IMR-90 (cell line): ENCODE measurements around the gene CXXC4. TPM values are rescaled to one million over a fixed set of nuclear protein-coding genes. Genes with fewer than 3 reads are reported as not detected.

Experiments
- ATAC-seq: fragments of 200-7000 bp; cut with Tn5 transposase; 2 replicates; pipeline ENCODE4 v1.9.1; 2020; ENCODE audit warnings: low read depth, mild to moderate bottlenecking, moderate library complexity
- BruUV-seq: library from RNA; stranded (reverse); fragments of 400-500 nt; replicated peaks from 2 replicates; lab custom pipeline; 2021; lab: Mats Ljungman, UMichigan
- CTCF ChIA-PET: fragments of 300-600 bp; formaldehyde crosslinking; extraction: SDS; loops from one replicate; lab custom pipeline; 2021; ENCODE audit warnings: antibody characterized with exemption; lab: Yijun Ruan, JAX
- POLR2A ChIA-PET: fragments of 300-600 bp; sonication (Branson Sonifier 250); formaldehyde crosslinking; loops from one replicate; lab custom pipeline; 2022; ENCODE audit warnings: antibody characterized with exemption; ENCODE audit not compliant: unreplicated experiment; lab: Charles Lee
- DNase-seq: peaks from one replicate; pipeline ENCODE4 v3.0.0; 2013
- H2AFZ ChIP-seq: replicated peaks from 2 replicates; pipeline ENCODE3; 2013; ENCODE audit warnings: low read length, mild to moderate bottlenecking; ENCODE audit not compliant: poor library complexity
- H2AK5ac ChIP-seq: 2 replicates; pipeline ENCODE4 v1.6.1; 2013; ENCODE audit warnings: low read depth, low read length, inconsistent platforms
- H2AK9ac ChIP-seq: replicated peaks from 2 replicates; pipeline ENCODE3; 2013; ENCODE audit warnings: mild to moderate bottlenecking, low read depth, low read length, moderate library complexity; ENCODE audit not compliant: poor library complexity
- H2BK120ac ChIP-seq: 2 replicates; pipeline ENCODE4 v1.6.1; 2013; ENCODE audit warnings: low read depth, low read length, inconsistent platforms
- H2BK15ac ChIP-seq: 3 replicates; pipeline ENCODE4 v1.6.1; 2013; ENCODE audit warnings: low read depth, low read length, inconsistent platforms
- H2BK20ac ChIP-seq: 2 replicates; pipeline ENCODE4 v1.6.1; 2013; ENCODE audit warnings: low read depth, mild to moderate bottlenecking, inconsistent platforms, low read length, moderate library complexity
- H2BK5ac ChIP-seq: 2 replicates; pipeline ENCODE4 v1.6.1; 2013; ENCODE audit warnings: mild to moderate bottlenecking, low read depth, low read length, inconsistent platforms; ENCODE audit not compliant: poor library complexity, severe bottlenecking
- H3K14ac ChIP-seq: replicated peaks from 2 replicates; pipeline ENCODE4 v1.6.1; 2013; ENCODE audit warnings: low read depth, low read length, inconsistent platforms
- H3K18ac ChIP-seq: 2 replicates; pipeline ENCODE4 v1.6.1; 2013; ENCODE audit warnings: low read depth, low read length, control low read depth
- H3K23ac ChIP-seq: 2 replicates; pipeline ENCODE4 v1.6.1; 2013; ENCODE audit warnings: low read depth, low read length, inconsistent platforms
- H3K27ac ChIP-seq: 2 replicates; pipeline ENCODE4 v1.5.1; 2013; ENCODE audit warnings: mild to moderate bottlenecking, control low read depth, low read length; ENCODE audit not compliant: insufficient read depth
- H3K27me3 ChIP-seq: 2 replicates; pipeline ENCODE4 v1.6.1; 2013; ENCODE audit warnings: low read length; ENCODE audit not compliant: control insufficient read depth, insufficient read depth
- H3K36me3 ChIP-seq: 2 replicates; pipeline ENCODE4 v1.6.1; 2013; ENCODE audit warnings: low read length, mixed read lengths; ENCODE audit not compliant: control insufficient read depth, insufficient read depth
- H3K4ac ChIP-seq: 2 replicates; pipeline ENCODE4 v1.6.1; 2013; ENCODE audit warnings: low read depth, low read length, inconsistent platforms
- H3K4me1 ChIP-seq: 2 replicates; pipeline ENCODE4 v1.6.1; 2013; ENCODE audit warnings: low read length, mixed read lengths; ENCODE audit not compliant: control insufficient read depth, insufficient read depth
- H3K4me2 ChIP-seq: 2 replicates; pipeline ENCODE4 v1.6.1; 2013; ENCODE audit warnings: low read depth, mild to moderate bottlenecking, control low read depth, low read length, moderate library complexity
- H3K4me3 ChIP-seq: 2 replicates; pipeline ENCODE4 v1.5.1; 2013; ENCODE audit warnings: low read depth, mild to moderate bottlenecking, control low read depth, low read length, moderate library complexity; ENCODE audit not compliant: insufficient read depth
- H3K56ac ChIP-seq: 2 replicates; pipeline ENCODE4 v1.6.1; 2013; ENCODE audit warnings: low read length, inconsistent platforms; ENCODE audit not compliant: insufficient read depth; ENCODE audit errors: extremely low read depth
- H3K79me1 ChIP-seq, 2 experiments: 2 replicates each; pipeline ENCODE4 v1.6.1; 2013; ENCODE audit warnings: low read length in 2 of 2, inconsistent platforms in 1 of 2, low read depth in 1 of 2
- H3K9ac ChIP-seq: 2 replicates; pipeline ENCODE4 v1.6.1; 2013; ENCODE audit warnings: low read depth, low read length, control low read depth
- H3K9me1 ChIP-seq: 2 replicates; pipeline ENCODE4 v1.6.1; 2013; ENCODE audit warnings: low read length, inconsistent platforms; ENCODE audit not compliant: insufficient read depth
- H3K9me3 ChIP-seq: 2 replicates; pipeline ENCODE4 v1.6.1; 2013; ENCODE audit warnings: low read length; ENCODE audit not compliant: control insufficient read depth, insufficient read depth
- H4K20me1 ChIP-seq: 2 replicates; pipeline ENCODE4 v1.6.1; 2013; ENCODE audit warnings: low read length, inconsistent platforms; ENCODE audit not compliant: insufficient read depth
- H4K5ac ChIP-seq: 2 replicates; pipeline ENCODE4 v1.6.1; 2013; ENCODE audit warnings: mild to moderate bottlenecking, low read depth, low read length, control low read depth
- H4K8ac ChIP-seq, 2 experiments: 2 replicates each; pipeline ENCODE4 v1.6.1; 2013; ENCODE audit warnings: low read depth in 2 of 2, low read length in 2 of 2, control low read depth in 1 of 2, inconsistent platforms in 1 of 2
- H4K91ac ChIP-seq: 2 replicates; pipeline ENCODE4 v1.6.1; 2013; ENCODE audit warnings: low read depth, low read length, inconsistent platforms; ENCODE audit not compliant: insufficient read depth
- BHLHE40 ChIP-seq: fragments of 150-350 bp; IDR thresholded peaks from 2 replicates; pipeline ENCODE4 v1.6.1; 2016; ENCODE audit warnings: mild to moderate bottlenecking, low read depth, low read length
- FOS ChIP-seq: fragments of 150-350 bp; IDR thresholded peaks from 2 replicates; pipeline ENCODE4 v1.6.1; 2016; ENCODE audit warnings: low read depth, low read length
- MAFK ChIP-seq: IDR thresholded peaks from 2 replicates; pipeline ENCODE4 v1.6.1; 2012; ENCODE audit warnings: low read depth, low read length, improper control_type of control experiment
- MAZ ChIP-seq: IDR thresholded peaks from 2 replicates; pipeline ENCODE4 v1.6.1; 2012; ENCODE audit warnings: low read depth, mild to moderate bottlenecking, low read length, improper control_type of control experiment, moderate library complexity, borderline replicate concordance
- NFE2L2 ChIP-seq: fragments of 150-350 bp; IDR thresholded peaks from 2 replicates; pipeline ENCODE4 v1.6.1; 2016; ENCODE audit warnings: low read depth, mild to moderate bottlenecking, low read length
- POLR2A ChIP-seq: IDR thresholded peaks from 2 replicates; pipeline ENCODE4 v1.6.1; 2012; ENCODE audit warnings: mild to moderate bottlenecking, low read depth, low read length
- RAD21 ChIP-seq: IDR thresholded peaks from 2 replicates; pipeline ENCODE4 v1.6.1; 2012; ENCODE audit warnings: low read length, improper control_type of control experiment
- SMC3 ChIP-seq: fragments of 150-350 bp; IDR thresholded peaks from 2 replicates; pipeline ENCODE4 v1.6.1; 2016; ENCODE audit warnings: low read depth, mild to moderate bottlenecking, antibody characterized with exemption, low read length, moderate library complexity
- WGBS, 2 experiments: methylation state at CpG; one replicate each; pipeline versions ENCODE4 v1.1.5 to v1.1.7; 2013; ENCODE audit warnings: missing lambda C conversion rate in 2 of 2; ENCODE audit not compliant: insufficient read length in 1 of 2; ENCODE audit errors: extremely low coverage in 2 of 2; 5-methylcytosine and 5-hydroxymethylcytosine counted together
- dilution Hi-C: fragments of 300-500 bp; cut with HindIII; formaldehyde crosslinking; loops from one replicate; pipeline ENCODE4 v1.14.3; 2018; ENCODE audit warnings: low sequenced_read_pairs; ENCODE audit not compliant: unreplicated experiment
- in situ Hi-C: fragments of 300-500 bp; cut with MboI; formaldehyde crosslinking; loops from 3 replicates; pipeline ENCODE4 v1.14.3; 2019; ENCODE audit warnings: low sequenced_read_pairs, inconsistent platforms, mixed read lengths
- intact Hi-C: fragments of 100-400 bp; cut with micrococcal nuclease; formaldehyde crosslinking; loops from 2 replicates; pipeline ENCODE4 v1.10.0; 2022
- polyA plus RNA-seq, 3 experiments: library from polyadenylated mRNA; depleted of rRNA; stranded (reverse); fragments of >200 nt; gene quantifications; 2 replicates each; pipeline ENCODE4 v1.2.3, GENCODE V29; 2012; ENCODE audit warnings: low replicate concordance in 1 of 3
- total RNA-seq: library from RNA; depleted of rRNA; stranded (reverse); fragments of >200 nt; gene quantifications from 2 replicates; pipeline ENCODE4 v1.2.3, GENCODE V29; 2012

CXXC4 gene
- total and polyA plus RNA-seq, 2 of the 4 experiments (the other 2 are of a cell fraction): not detected

- Histone ChIP-seq H4K5ac (no peak overlapping the region), H2BK120ac (no peak overlapping the region), H3K4ac (no peak overlapping the region), H3K14ac (no peak overlapping the region), H2AK9ac (no peak overlapping the region), H3K27me3 (no peaks in the 10 kb centered on the region), H3K18ac (no peak overlapping the region), H4K8ac (no peak overlapping the region), H2AFZ (no peak overlapping the region), H2BK5ac (no peak overlapping the region), H2BK15ac (no peak overlapping the region), H3K27ac (no peak overlapping the region), H3K9me1 (no peaks in the 10 kb centered on the region), H3K23ac (no peak overlapping the region), H2AK5ac (no peak overlapping the region), H4K20me1 (no peaks in the 10 kb centered on the region), H3K9me3 (no peaks in the 10 kb centered on the region), H4K91ac (no peak overlapping the region), H3K4me3 (no peak overlapping the region), H3K36me3 (no peaks in the 10 kb centered on the region), H2BK20ac (no peak overlapping the region), H3K56ac (no peak overlapping the region), H3K4me1 (no peaks in the 10 kb centered on the region), H3K79me1 (no peaks in the 10 kb centered on the region), H3K9ac (no peak overlapping the region), H3K4me2 (no peak overlapping the region)
- ChIA-PET CTCF (no interaction called here), POLR2A (no interaction called here)
- in situ Hi-C loops (no loop called here), dilution Hi-C loops (no loop called here), intact Hi-C loops (no loop called here)
- TF ChIP-seq POLR2A: no peak
- no peak for TF ChIP-seq FOS
- no peak for TF ChIP-seq SMC3
- TF ChIP-seq RAD21: no peak
- TF ChIP-seq BHLHE40: no peak
- TF ChIP-seq MAFK: no peak
- no peak for TF ChIP-seq NFE2L2
- TF ChIP-seq MAZ: no peak
- DNase-seq: no peak
- no peak for ATAC-seq
- WGBS, 2 experiments: 100% methylated on average over 1 of the region's 4 CpGs; no CpG with 5 or more reads in 1 of the 2 experiments
- no TSS peak for BruUV-seq
Measured at GRCh38 chr4:104475652-104476051, 19.0 kb downstream of the CXXC4 start.
